B cell (primary cell): ENCODE measurements around the gene KRT20.

Source experiments
- EZH2 ChIP-seq: IDR thresholded peaks from 2 replicates; pipeline ENCODE4 v1.6.1; 2012; ENCODE audit warnings: borderline replicate concordance, low read depth, mild to moderate bottlenecking, moderate library complexity, low read length; ENCODE audit not compliant: insufficient read depth, poor library complexity, severe bottlenecking
- TF ChIP-seq, protein P1 (sequence below): fragments of 200-600 bp; IDR thresholded peaks from one replicate; pipeline ENCODE4 v1.8.0; 2022; ENCODE audit warnings: antibody characterized with exemption, mild to moderate bottlenecking

- TF ChIP-seq, protein P1, sequence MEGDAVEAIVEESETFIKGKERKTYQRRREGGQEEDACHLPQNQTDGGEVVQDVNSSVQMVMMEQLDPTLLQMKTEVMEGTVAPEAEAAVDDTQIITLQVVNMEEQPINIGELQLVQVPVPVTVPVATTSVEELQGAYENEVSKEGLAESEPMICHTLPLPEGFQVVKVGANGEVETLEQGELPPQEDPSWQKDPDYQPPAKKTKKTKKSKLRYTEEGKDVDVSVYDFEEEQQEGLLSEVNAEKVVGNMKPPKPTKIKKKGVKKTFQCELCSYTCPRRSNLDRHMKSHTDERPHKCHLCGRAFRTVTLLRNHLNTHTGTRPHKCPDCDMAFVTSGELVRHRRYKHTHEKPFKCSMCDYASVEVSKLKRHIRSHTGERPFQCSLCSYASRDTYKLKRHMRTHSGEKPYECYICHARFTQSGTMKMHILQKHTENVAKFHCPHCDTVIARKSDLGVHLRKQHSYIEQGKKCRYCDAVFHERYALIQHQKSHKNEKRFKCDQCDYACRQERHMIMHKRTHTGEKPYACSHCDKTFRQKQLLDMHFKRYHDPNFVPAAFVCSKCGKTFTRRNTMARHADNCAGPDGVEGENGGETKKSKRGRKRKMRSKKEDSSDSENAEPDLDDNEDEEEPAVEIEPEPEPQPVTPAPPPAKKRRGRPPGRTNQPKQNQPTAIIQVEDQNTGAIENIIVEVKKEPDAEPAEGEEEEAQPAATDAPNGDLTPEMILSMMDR, result no peak
- no peak for TF ChIP-seq EZH2
Measured at GRCh38 chr17:40903129-40903847, 18.2 kb upstream of the KRT20 start.
